Activated T-cell treated with anti-CD3 and anti-CD28 coated beads, Interleukin-2, amount 50 U/mL, for 4 hours (primary cell): ENCODE data around the gene HPX. TPM values are rescaled to one million over a fixed set of nuclear protein-coding genes. Genes with fewer than 3 reads are reported as not detected.

Experiments
- ATAC-seq, 2 donors: fragments of 200-7000 bp; cut with Tn5 transposase; one replicate each; pipeline ENCODE4 v1.10.0; 2021
- DNase-seq: peaks from one replicate; pipeline ENCODE4 v3.0.0-alpha.2; 2020
- H3K27me3 Mint-ChIP-seq: one replicate; pipeline ENCODE4 v1.8.0; 2021; ENCODE audit warnings: low read depth, mixed read lengths
- H3K36me3 Mint-ChIP-seq: one replicate; pipeline ENCODE4 v1.8.0; 2022; ENCODE audit warnings: mixed read lengths; ENCODE audit not compliant: insufficient read depth
- H3K4me1 Mint-ChIP-seq: one replicate; pipeline ENCODE4 v1.8.0; 2021; ENCODE audit warnings: low read depth, mixed read lengths
- H3K4me3 Mint-ChIP-seq: one replicate; pipeline ENCODE4 v1.8.0; 2021; ENCODE audit warnings: mild to moderate bottlenecking, moderate library complexity, mixed read lengths
- H3K9me3 Mint-ChIP-seq: one replicate; pipeline ENCODE4 v1.8.0; 2021; ENCODE audit warnings: mixed read lengths
- total RNA-seq, 3 donors: library from RNA; stranded (reverse); gene quantifications; one replicate each; pipeline ENCODE4 v1.2.1, GENCODE V29; 2021

The HPX gene, protein sequence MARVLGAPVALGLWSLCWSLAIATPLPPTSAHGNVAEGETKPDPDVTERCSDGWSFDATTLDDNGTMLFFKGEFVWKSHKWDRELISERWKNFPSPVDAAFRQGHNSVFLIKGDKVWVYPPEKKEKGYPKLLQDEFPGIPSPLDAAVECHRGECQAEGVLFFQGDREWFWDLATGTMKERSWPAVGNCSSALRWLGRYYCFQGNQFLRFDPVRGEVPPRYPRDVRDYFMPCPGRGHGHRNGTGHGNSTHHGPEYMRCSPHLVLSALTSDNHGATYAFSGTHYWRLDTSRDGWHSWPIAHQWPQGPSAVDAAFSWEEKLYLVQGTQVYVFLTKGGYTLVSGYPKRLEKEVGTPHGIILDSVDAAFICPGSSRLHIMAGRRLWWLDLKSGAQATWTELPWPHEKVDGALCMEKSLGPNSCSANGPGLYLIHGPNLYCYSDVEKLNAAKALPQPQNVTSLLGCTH
- 1 to 10 TPM in 1 of 3 donors, under 1 TPM in 2; 0.71 to 2.0 (median 0.96) TPM for total RNA-seq

- ATAC-seq (no peak), DNase-seq (no peak)
- Mint-ChIP-seq H3K4me3 (no peak within 1 kb of the TSS), H3K4me1 (no peaks in the 10 kb centered on the region), H3K9me3 (no peaks in the 10 kb centered on the region), H3K27me3 (no peaks in the 10 kb centered on the region), H3K36me3 (no peaks in the 10 kb centered on the region)
These were observed at the start of gene HPX for GRCh38 chr11:6440906-6441358. HPX (minus strand) TSS chr11:6440987; CDS start chr11:6440963, 24 bp downstream.

GRCh38 chr11:6489306-6489705 is 48.5 kb upstream of the HPX start:
- H3K9me3 Mint-ChIP-seq, result no peaks in the 10 kb centered on the region
- no peak for ATAC-seq
- no peak overlapping the region for H3K4me3 Mint-ChIP-seq
- DNase-seq, result no peak
- peaks cover 6% of the 10 kb centered on the region for H3K4me1 Mint-ChIP-seq
- H3K36me3 Mint-ChIP-seq, result peaks cover 20% of the 10 kb centered on the region
- no peaks in the 10 kb centered on the region for H3K27me3 Mint-ChIP-seq

DNA sequence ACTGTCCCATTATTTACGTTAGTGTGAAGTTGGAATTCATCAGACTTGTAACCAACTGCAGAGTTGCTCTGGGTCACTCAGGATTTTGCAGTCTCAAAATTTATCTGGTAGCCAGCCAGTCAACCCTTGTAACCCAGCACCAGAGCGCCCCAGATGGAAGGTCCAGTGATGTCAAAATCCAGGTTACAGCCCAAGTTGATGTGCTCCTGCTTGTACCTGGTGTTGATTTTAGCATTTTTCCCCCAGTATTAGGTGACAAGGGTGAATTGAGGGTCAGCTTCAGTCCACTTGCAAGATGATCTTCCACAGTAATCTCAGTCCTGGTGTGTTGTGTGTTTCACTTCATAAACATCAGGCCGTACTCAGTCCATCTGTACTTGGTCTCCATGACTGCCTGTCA is 48.0 kb upstream of the HPX start:
- no peak for ATAC-seq
- Mint-ChIP-seq H3K27me3 (no peaks in the 10 kb centered on the region), H3K36me3 (peaks cover 18% of the 10 kb centered on the region), H3K9me3 (no peaks in the 10 kb centered on the region), H3K4me3 (no peak overlapping the region), H3K4me1 (peaks cover 6% of the 10 kb centered on the region)
- DNase-seq, result no peak

- ATAC-seq (no peak), DNase-seq (no peak)
- H3K4me3 Mint-ChIP-seq, result no peak overlapping the region
- no peaks in the 10 kb centered on the region for H3K9me3 Mint-ChIP-seq
- H3K4me1 Mint-ChIP-seq, result peaks cover 9% of the 10 kb centered on the region
- H3K36me3 Mint-ChIP-seq, result peaks cover 17% of the 10 kb centered on the region
- H3K27me3 Mint-ChIP-seq, result no peaks in the 10 kb centered on the region
These were observed 47.6 kb upstream of the HPX start for GRCh38 chr11:6488342-6488741.

- Mint-ChIP-seq H3K36me3 (peaks cover 22% of the 10 kb centered on the region), H3K9me3 (no peaks in the 10 kb centered on the region), H3K27me3 (no peaks in the 10 kb centered on the region), H3K4me3 (no peak overlapping the region), H3K4me1 (peaks cover 20% of the 10 kb centered on the region)
- DNase-seq, result no peak
- ATAC-seq, result no peak
These were observed 46.2 kb upstream of the HPX start for GRCh38 chr11:6486938-6487337.

- DNase-seq (no peak), ATAC-seq (no peak)
- H3K27me3 Mint-ChIP-seq, result no peaks in the 10 kb centered on the region
- no peaks in the 10 kb centered on the region for H3K9me3 Mint-ChIP-seq
- H3K4me3 Mint-ChIP-seq, result no peak overlapping the region
- peaks cover 22% of the 10 kb centered on the region for H3K36me3 Mint-ChIP-seq
- H3K4me1 Mint-ChIP-seq, result peaks cover 20% of the 10 kb centered on the region
These were observed 45.5 kb upstream of the HPX start for GRCh38 chr11:6486256-6486655.

- Mint-ChIP-seq H3K36me3 (peaks cover 22% of the 10 kb centered on the region), H3K27me3 (no peaks in the 10 kb centered on the region), H3K4me1 (peaks cover 23% of the 10 kb centered on the region), H3K4me3 (no peak overlapping the region), H3K9me3 (no peaks in the 10 kb centered on the region)
- DNase-seq, result no peak
- no peak for ATAC-seq
These were observed 44.9 kb upstream of the HPX start for GRCh38 chr11:6485661-6486060.

DNA sequence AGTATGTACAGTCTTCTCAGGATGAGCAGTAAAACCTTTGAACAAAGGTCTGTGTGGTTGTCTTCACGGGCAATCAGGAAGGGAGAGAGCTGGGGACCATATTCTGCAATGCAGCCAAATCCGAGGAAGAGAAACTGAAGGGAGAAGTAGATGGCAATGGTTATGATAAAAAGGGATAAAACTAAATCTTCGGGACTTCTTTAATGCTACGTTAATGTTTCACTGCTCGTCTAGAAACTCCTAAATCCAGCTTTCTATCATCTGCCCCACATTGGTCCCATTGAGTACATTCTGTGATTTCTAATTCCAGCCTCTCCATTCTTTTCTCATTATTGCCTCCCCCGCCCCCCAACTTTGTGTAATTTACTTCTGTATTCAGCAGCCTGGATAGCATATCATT is 42.2 kb upstream of the HPX start:
- no peaks in the 10 kb centered on the region for H3K27me3 Mint-ChIP-seq
- no peak for ATAC-seq
- peaks cover 16% of the 10 kb centered on the region for H3K36me3 Mint-ChIP-seq
- no peak for DNase-seq
- no peaks in the 10 kb centered on the region for H3K9me3 Mint-ChIP-seq
- H3K4me3 Mint-ChIP-seq, result peak overlapping the region; percentile 86
- peaks cover 31% of the 10 kb centered on the region for H3K4me1 Mint-ChIP-seq

GRCh38 chr11:6482441-6482840 is 41.7 kb upstream of the HPX start:
- H3K27me3 Mint-ChIP-seq, result no peaks in the 10 kb centered on the region

DNA sequence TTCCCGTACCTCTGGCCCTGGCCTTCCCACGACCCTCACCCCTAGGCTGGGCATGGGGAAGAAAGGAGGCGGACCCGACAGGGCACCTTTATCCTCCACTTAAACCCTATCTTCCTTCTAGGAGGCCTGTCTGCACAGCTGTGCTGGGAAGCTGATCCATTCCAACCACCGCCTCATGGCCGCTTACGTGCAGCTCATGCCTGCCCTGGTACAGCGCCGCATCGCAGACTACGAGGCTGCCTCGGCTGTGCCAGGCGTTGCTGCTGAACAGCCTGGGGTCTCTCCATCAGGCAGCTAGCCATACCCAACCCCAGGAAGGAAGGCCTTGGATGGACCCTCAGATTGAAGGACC is 41.1 kb upstream of the HPX start:
- peak overlapping the region; percentile 86 for H3K4me3 Mint-ChIP-seq
- ATAC-seq (peak in 1 of 2 donors; percentile 4), DNase-seq (no peak)
- peaks cover 31% of the 10 kb centered on the region for H3K4me1 Mint-ChIP-seq
- H3K36me3 Mint-ChIP-seq, result peaks cover 22% of the 10 kb centered on the region
- no peaks in the 10 kb centered on the region for H3K27me3 Mint-ChIP-seq
- H3K9me3 Mint-ChIP-seq, result no peaks in the 10 kb centered on the region

More at GRCh38 chr11:6482441-6482840, 41.7 kb upstream of the HPX start:
- DNase-seq (no peak), ATAC-seq (no peak)
- Mint-ChIP-seq H3K4me3 (peak overlapping the region; percentile 86), H3K9me3 (no peaks in the 10 kb centered on the region), H3K36me3 (peaks cover 20% of the 10 kb centered on the region), H3K4me1 (peaks cover 31% of the 10 kb centered on the region)

- Mint-ChIP-seq H3K27me3 (no peaks in the 10 kb centered on the region), H3K4me1 (peaks cover 31% of the 10 kb centered on the region), H3K4me3 (peak within 1 kb of the TSS; percentile 86), H3K9me3 (no peaks in the 10 kb centered on the region), H3K36me3 (peaks cover 25% of the 10 kb centered on the region)
- DNase-seq (peak; percentile 94), ATAC-seq (peak; percentile 97 to 98)
These were observed 40.5 kb upstream of the HPX start, which contains the start of the genes ARFIP2 and TIMM10B for GRCh38 chr11:6481012-6481923. ARFIP2 (minus strand) TSS chr11:6481331; CDS start chr11:6480421, 910 bp downstream. TIMM10B (plus strand) TSS chr11:6481501; CDS start chr11:6481517, 16 bp downstream.

DNA sequence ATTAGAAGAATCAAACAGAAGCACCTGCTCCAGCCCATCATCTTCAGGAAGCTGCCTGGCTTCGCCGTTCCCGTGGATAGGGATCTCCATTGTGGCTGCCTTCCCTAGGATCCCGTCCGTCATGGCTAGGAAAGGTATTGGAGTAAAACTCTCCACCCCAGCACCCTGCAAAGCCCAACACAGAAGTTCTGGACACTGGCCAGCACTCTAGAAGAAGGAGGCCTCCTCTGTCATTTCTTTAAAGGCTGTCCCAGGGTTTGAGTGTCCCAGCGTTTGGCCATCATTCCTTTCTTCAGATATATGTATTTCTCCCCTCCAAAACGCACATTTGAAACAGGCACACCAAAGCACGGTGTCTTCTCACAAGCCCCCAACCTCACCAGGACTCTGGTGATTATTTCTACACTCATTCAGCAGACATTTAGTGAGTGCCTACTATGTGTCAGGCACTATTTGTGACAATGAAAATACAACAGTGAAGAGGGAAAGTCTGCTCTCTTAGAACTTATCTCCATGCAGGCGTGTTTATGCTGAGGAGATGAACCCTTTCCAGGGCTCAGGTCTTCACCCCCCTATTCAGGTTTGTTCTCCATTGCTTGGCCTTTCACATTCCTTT is 39.6 kb upstream of the HPX start:
- no peak for DNase-seq
- no peaks in the 10 kb centered on the region for H3K27me3 Mint-ChIP-seq
- ATAC-seq, result no peak
- H3K4me1 Mint-ChIP-seq, result peaks cover 31% of the 10 kb centered on the region
- H3K36me3 Mint-ChIP-seq, result peaks cover 25% of the 10 kb centered on the region
- no peaks in the 10 kb centered on the region for H3K9me3 Mint-ChIP-seq
- peak overlapping the region; percentile 86 for H3K4me3 Mint-ChIP-seq

- H3K9me3 Mint-ChIP-seq, result no peaks in the 10 kb centered on the region
- DNase-seq (no peak), ATAC-seq (no peak)
- H3K27me3 Mint-ChIP-seq, result no peaks in the 10 kb centered on the region
- peaks cover 11% of the 10 kb centered on the region for H3K36me3 Mint-ChIP-seq
- H3K4me1 Mint-ChIP-seq, result peaks cover 37% of the 10 kb centered on the region
- H3K4me3 Mint-ChIP-seq, result no peak overlapping the region
These were observed 35.8 kb upstream of the HPX start for GRCh38 chr11:6476571-6476970.

- Mint-ChIP-seq H3K36me3 (peaks cover 11% of the 10 kb centered on the region), H3K9me3 (no peaks in the 10 kb centered on the region), H3K4me3 (peak overlapping the region; percentile 10), H3K4me1 (peaks cover 37% of the 10 kb centered on the region), H3K27me3 (no peaks in the 10 kb centered on the region)
- DNase-seq (no peak), ATAC-seq (no peak)
These were observed 35.1 kb upstream of the HPX start for GRCh38 chr11:6475936-6476335.
